HL-60 (cell line): Measurements from ENCODE around the gene PDE8B.

Source experiments
- DNase-seq, 2 experiments: peaks; one replicate each; pipeline ENCODE4 v3.0.0-alpha.2; 2010 to 2020; ENCODE audit warnings: low read depth in 1 of 2, low spot score in 1 of 2
- H3K27ac ChIP-seq: fragments of 250-450 bp; sonication (Bioruptor Pico); replicated peaks from 2 replicates; pipeline ENCODE4 v1.5.1; 2020; ENCODE audit warnings: mild to moderate bottlenecking, moderate library complexity
- H3K27me3 ChIP-seq: fragments of 250-450 bp; sonication (Bioruptor Pico); 2 replicates; pipeline ENCODE4 v1.5.1; 2021; ENCODE audit warnings: mild to moderate bottlenecking, moderate library complexity; ENCODE audit not compliant: insufficient read depth, poor library complexity, severe bottlenecking
- H3K4me3 ChIP-seq: replicated peaks from 2 replicates; pipeline ENCODE4 v1.5.1; 2011; ENCODE audit warnings: mild to moderate bottlenecking, control low read depth, low read length; ENCODE audit not compliant: insufficient read depth
- CTCF ChIP-seq: IDR thresholded peaks from one replicate; pipeline ENCODE4 v1.5.1; 2011; ENCODE audit warnings: low read length, control low read depth, inconsistent platforms; ENCODE audit not compliant: insufficient read depth
- GABPA ChIP-seq: IDR thresholded peaks from 2 replicates; pipeline ENCODE4 v1.6.1; 2012; ENCODE audit warnings: low read depth
- POLR2AphosphoS5 ChIP-seq: IDR thresholded peaks from 2 replicates; pipeline ENCODE4 v1.6.1; 2012; ENCODE audit warnings: low read depth
- REST ChIP-seq: IDR thresholded peaks from 2 replicates; pipeline ENCODE4 v1.6.1; 2012; ENCODE audit warnings: low read depth; ENCODE audit not compliant: insufficient replicate concordance
- SPI1 ChIP-seq: IDR thresholded peaks from 2 replicates; pipeline ENCODE4 v1.6.1; 2012; ENCODE audit warnings: low read depth, mild to moderate bottlenecking, borderline replicate concordance

Gene PDE8B

GRCh38 chr5:77376609-77377300 is 166.3 kb downstream of the PDE8B start:
- no peaks in the 10 kb centered on the region for H3K27me3 ChIP-seq
- H3K4me3 ChIP-seq = no peak overlapping the region
- TF ChIP-seq CTCF (no peak), GABPA (no peak), POLR2AphosphoS5 (no peak), REST (no peak), SPI1 (no peak)
- H3K27ac ChIP-seq = no peak overlapping the region
- no peak for DNase-seq

- no peak overlapping the region for H3K4me3 ChIP-seq
- TF ChIP-seq POLR2AphosphoS5 (no peak), REST (no peak), CTCF (no peak), GABPA (no peak), SPI1 (no peak)
- H3K27ac ChIP-seq = no peak overlapping the region
- DNase-seq = no peak
- H3K27me3 ChIP-seq = no peaks in the 10 kb centered on the region
Measured at GRCh38 chr5:77379558-77380061, 169.1 kb downstream of the PDE8B start.

GRCh38 chr5:77380636-77381035 is 170.2 kb downstream of the PDE8B start:
- H3K4me3 ChIP-seq = no peak overlapping the region

More at GRCh38 chr5:77380636-77381035, 170.2 kb downstream of the PDE8B start:
- Histone ChIP-seq H3K27ac (no peak overlapping the region), H3K27me3 (no peaks in the 10 kb centered on the region)
- TF ChIP-seq REST (no peak), GABPA (no peak), CTCF (no peak), POLR2AphosphoS5 (no peak), SPI1 (no peak)
- DNase-seq = no peak
